NCI-H510A treated with DMSO at 0.1 percent for 48 hours (cell line): ENCODE data around the gene DRD2.

Experiments
- DNase-seq: peaks from one replicate; lab custom pipeline; 2025; lab: John Stamatoyannopoulos, UW

The DRD2 gene

DNA sequence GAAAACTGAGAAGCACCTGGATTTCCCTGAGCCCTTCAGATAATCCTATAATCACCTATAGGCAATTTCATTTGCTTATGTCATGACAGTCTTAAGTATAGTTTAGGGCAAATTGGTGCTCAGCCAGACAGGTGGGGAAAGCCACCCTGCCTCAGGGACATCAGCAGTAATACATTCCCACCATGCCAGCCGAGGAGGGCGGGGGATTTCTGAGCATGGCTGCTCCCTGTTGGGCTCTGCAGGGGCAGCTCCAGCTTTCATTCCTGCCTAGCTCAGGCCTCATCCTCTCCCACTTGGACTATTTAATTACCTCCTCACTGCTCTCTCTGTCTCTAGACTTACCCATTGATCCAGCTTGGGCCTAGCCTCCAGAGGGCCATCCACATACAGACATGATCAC, 9.0 kb upstream of the DRD2 start:
- no peak for DNase-seq

- DNase-seq, result no peak
Measured at GRCh38 chr11:113481672-113482071, 6.5 kb upstream of the DRD2 start.

DNA sequence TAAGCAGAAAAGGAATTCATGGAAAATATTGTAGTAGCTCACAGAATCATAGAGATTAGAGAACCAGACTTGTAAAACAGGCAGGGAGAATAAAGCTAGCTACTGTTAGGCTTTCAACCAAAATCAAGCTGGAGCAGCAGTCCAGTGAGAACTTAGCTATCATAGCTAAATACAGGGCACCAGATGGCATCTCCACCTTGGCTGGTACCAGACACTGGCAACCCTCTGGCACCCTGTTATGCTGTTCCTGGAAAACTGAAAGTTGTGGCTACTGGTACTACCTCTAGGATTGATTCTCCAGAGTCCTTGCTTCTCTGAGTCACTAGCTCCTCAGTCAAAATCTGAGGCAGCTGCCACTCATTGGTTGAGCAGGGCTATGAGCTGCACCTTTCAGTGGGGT, 6.0 kb upstream of the DRD2 start:
- no peak for DNase-seq

DNA sequence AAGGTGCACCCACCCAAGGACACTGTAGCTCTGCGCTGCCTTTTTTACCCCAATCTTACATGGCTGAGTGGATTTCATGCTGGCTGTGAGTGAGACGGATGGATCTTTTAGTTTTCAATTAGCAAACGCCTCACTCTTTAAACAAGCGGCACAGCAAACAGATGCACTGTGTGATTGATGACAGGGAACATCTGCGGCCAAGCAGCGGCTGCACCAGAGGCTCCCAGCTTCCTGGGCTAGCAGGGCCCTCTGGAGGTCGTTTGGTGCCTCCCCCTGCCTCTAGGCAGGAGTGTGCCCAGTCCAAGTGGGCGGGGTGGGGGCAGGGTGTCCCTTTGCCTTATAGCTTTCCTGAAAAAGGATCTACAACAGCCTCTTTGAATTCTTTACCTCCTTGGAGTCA, 2.1 kb upstream of the DRD2 start:
- DNase-seq, result peak; percentile 84

DNA sequence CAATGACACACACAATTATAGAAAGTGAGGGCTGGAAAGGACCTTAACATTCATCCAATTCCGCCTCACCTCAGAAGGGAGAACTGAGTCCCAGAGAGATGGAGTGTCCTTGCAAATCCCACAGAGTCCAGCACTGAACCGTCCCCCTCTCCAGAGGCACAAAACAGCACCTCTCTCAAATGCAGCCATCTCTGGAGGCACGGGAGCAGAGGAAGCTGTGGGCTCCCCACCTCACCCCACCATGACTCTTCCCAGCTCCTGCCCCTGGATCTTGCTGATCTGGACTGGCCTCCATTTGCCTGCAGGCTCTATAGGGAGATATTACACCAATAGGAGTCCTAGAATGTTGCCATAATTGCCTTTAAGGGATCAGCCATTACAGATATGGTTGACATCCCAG, 1.4 kb upstream of the DRD2 start:
- DNase-seq, result no peak

DNA sequence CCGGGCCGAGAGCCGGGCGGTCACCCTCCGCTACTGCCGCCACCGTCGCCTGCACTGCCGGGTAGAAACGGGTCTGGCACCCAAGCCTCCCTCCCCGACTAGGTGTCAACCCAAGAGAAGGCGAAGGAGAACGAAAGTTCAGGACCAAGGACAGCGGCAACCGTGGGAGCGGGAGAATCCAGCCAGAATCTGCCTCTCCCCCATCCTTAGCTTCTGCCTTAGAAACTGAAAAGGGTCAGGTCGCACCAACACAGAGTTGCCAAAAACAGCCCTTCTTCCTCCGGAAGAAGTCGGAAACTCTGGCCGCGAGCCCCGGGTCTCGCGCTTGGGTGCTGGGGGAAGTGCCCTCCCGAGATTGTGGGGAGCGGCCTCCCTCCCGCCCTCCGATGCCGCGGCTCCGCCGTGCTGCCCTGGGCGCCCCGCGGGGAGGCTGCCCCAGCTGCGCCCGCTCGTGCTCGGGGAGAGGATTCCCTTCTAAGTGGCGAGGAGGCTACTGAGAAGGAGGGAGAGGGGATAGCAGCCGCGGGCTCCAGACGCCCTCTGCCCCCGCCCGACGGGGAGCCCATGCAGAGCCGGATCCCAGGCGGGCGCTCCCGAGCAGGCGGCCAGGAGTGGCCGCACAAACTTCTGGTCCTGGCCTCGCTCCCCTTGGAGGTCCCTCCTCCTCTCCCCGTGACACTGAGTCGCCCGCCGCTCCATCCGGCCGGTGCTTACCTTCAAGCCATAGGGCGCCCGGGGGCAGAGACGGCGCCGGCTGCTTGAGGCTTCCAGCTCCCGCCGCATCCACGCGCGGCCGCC, 637 bp downstream of the DRD2 start:
- no peak for DNase-seq

DNA sequence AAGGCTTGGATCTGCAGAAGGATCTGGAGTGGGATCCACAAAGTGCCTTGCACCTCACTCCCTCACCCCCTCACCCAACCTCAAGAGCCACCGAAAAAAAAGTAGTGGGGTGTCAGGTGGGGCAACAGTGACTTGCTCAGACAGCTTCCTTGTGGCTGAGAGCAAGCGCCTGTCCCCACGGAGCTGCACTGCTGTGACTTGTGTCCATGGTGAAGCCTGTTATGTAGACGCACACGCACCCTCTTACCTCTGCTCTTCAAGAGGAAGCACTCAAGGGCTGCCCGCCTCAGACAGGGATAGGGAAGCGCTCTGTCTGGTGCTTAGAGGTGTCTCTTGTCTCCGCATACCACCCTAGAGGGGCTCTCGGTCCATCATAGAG, 1.2 kb downstream of the DRD2 start:
- DNase-seq, result peak; percentile 45

DNA sequence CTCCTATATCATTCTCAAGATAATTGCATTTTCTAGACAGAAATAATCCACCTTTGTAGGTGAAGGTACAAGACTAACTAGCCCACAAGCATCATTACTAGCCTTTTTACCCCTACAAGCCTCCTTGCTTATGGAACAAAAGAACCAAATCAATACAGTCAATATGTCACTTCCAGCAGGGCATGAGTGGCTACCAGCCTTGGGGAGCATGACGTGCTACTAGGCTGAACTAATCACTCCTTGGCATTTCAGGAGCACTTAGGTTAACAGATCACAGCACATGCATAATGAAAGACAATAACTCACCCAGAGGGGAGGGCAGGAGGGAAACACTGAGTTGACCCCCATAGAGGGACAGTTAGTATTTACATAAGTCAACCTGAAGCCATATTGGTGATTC, 2.7 kb downstream of the DRD2 start:
- DNase-seq, result no peak

- DNase-seq, result peak; percentile 37
Measured at GRCh38 chr11:113470233-113470632, 5.0 kb downstream of the DRD2 start.

DNA sequence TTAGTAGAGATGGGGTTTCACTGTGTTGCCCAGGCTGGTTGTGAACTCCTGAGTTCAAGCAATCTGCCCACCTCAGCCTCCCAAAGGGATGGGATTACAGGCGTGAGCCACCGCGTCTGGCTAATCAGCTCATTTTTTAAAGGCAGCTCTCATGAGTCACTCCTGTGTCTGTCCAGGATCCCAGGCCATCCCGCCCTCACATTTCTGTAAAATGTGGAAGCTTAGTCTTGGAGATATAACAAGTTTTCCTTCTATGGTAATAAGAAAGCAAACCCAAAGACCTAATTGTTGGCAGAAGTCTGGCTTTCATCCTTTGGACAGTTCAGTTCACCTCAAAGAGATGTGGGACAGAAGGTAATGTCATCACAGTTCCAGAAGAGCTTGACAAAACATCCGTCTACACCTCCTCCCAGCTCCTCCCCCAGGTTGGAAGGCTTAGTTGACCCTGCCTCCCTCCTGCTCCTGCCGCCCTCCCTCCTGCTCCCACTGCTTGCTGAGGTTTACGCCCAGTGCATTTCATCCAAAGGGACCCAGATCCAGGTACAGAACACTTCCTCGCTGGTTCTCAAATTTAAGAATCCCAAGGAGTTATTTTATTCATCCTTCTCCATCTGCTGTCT, 6.4 kb downstream of the DRD2 start:
- DNase-seq, result no peak

GRCh38 chr11:113467545-113467944, 7.7 kb downstream of the DRD2 start:
- no peak for DNase-seq

DNA sequence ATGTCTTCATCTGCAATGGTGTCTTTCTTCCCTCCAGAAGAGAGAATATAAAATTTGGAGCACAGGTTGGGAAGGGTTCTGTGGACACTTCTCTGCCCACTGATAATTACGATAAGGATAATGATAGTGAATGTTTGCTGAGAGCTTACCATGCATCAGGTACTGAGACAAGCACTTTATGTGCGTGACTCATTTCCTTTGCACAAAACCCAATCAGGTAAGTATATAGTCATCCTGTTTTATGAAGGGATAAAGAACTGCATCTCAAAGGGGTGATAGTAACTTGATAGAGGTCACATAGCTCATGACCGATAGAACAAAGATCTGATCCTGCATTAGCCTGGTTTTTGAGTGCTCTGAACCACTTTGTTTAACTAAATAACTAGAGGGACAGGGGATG, 9.4 kb downstream of the DRD2 start:
- peak; percentile 52 for DNase-seq

GRCh38 chr11:113464416-113464815, 10.8 kb downstream of the DRD2 start:
- DNase-seq, result peak; percentile 61

DNA sequence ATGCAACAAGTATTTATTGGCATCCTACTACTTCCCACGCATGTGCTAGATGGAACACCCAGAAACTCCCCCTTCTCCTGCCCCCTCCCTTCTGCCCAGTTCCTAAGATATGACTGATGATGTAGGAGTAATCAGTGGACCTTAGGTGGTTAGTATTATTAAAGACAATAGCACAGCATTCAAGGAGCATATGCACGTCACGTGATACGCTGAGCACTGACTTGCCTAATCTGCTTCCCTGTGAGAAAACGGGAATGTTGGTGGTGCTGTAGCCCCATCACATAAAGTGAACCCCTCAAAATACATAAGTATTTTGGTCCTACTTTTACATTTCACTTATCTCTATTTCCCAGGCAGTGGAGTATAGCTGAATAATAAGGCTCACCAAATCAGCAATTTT, 12.4 kb downstream of the DRD2 start:
- DNase-seq, result no peak

DNA sequence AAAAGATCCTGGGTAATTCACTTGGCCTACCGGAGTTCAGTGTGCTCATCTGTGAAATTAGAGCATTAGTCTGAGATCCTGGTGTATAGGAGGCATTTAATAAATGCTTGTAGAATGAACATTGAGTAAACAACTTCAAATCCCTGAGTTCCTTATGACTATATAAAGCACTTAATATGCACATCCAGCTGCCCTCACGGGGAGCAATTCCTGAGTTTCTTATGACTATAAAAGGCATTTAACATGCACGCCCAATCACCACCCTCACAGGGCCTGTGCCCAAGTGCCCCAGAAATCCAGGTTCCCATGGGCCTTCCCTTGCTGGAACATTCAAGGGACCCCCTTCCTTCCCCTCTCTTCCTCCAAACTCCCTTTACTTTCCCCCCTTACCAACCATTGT, 13.6 kb downstream of the DRD2 start:
- DNase-seq, result no peak

- DNase-seq, result no peak
Measured at GRCh38 chr11:113460469-113460868, 14.7 kb downstream of the DRD2 start.

DNA sequence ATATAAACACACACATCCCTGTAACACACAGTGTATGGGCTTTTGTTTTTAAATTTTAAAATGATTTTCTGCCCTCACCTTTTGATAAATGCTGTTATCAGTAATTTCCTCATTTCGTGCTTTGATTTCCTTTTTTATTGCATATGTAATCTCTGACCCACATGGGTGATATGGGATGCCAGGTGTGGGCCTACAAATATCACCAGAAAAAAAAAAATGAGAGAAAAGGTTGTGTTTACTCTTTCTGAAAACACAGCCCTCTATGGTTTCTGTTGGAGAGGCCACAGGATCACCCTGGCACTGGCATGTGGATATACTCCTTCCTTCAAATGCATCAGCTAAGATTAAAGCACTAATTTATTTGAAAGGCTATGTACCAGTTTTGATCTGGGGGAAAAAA, 17.0 kb downstream of the DRD2 start:
- DNase-seq, result no peak

DNA sequence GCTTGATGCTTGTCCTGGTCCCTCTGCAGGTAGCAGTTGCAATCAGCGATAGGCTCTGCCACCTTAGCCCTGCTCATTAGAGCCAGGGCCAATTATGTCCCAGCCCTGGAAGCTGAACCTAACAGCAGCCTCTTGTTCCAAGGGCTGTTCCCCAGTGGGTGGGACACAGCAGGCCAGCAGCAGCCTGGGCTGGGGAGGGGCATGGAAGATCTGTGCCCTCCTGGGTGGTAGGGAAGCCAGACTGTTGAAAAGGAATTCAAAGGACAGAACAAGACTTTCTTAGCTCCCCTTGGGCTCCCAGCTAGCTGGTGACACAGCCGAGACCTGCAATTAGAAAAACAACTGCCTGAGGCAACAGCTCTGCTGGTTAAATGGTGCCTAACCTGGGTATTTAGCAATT, 17.4 kb downstream of the DRD2 start:
- no peak for DNase-seq

DNA sequence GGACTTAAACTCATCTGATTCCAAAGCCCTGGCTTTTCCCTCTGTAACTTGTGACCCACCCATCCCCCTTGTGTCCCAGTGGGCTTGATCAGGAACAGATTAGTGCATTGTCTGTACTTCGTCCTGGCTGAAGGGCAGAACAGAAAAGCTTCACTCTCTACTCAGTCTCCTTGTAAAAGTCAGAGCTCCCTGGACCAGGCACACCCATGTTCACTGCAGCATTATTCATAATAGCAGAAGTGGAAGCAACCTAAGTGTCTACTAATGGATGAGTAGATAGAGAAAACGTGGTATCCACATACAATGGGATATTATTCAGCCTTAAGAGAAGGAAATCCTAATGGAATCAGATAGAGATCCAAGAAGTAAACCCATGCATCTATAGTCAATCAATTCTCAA, 20.7 kb downstream of the DRD2 start:
- DNase-seq, result no peak

DNA sequence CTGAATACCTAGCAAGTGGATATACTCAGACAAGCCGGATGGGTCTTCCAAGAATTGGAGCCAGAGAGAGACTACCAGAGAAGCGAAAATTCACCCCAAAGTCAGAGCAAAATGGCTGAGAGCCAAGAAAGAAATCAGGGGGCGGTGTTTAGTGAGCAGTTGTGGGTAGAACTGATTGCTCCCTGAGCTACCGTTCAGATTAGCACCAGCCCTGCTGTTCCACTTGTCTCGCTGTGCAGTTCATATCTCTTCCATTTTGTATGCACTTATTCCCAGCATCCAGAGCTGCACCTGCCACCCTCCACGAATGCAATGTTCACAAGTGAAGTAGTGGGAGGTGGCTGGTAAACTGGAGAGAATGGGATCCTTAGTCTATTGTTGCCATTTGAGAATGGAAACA, 25.5 kb downstream of the DRD2 start:
- DNase-seq, result no peak

- DNase-seq, result no peak
Measured at GRCh38 chr11:113448316-113448677, 26.9 kb downstream of the DRD2 start.

DNA sequence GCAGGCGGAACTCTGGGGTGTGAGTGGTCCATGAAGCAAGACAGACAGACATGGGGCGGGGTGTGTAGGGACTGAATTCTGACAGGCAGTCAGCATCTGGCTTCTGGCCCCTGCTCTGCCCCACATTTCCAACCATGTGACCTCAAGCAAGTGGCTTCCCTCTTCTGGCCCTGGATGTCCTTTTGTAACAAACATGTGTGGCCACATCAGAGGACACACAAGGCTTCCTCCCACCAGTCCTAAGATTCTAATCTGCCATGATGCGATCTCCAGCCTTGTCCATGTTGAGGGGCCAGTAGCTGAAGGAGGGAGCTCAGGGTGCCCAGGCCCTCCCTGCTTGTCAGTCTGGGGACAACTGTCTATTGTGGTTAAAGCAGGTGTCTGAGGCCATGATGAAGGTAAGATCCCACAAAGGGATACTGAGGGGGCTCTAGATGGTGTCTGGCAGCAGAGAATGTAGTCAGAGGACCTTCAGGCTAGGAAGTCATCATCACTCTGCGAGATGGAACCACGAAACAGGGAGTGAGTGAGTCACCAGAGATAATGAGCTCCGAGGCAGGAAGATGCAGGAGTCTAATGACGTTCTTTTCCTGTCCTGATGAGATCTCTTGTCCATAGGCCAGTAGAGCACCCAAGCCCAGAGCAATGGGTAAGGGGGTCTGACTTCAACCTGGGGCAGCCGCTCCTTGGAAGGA, 27.4 kb downstream of the DRD2 start:
- DNase-seq, result no peak

- DNase-seq, result peak; percentile 23
Measured at GRCh38 chr11:113446938-113447337, 28.3 kb downstream of the DRD2 start.

- DNase-seq, result no peak
Measured at GRCh38 chr11:113446112-113446511, 29.1 kb downstream of the DRD2 start.
